ENCODE results near the gene FAM209B.

FAM209B gene

GRCh38 chr20:56566621-56567020 lies 33.6 kb downstream of the FAM209B start:
- peaks cover 6% of the 10 kb centered on the region for H3K27me3 Mint-ChIP-seq (ENCODE audit: low read depth, poor library complexity)
- H3K4me3 Mint-ChIP-seq, result no peak overlapping the region
- DNase-seq, result no peak
- no peaks in the 10 kb centered on the region for H3K9me3 Mint-ChIP-seq
- H3K4me1 Mint-ChIP-seq, result no peaks in the 10 kb centered on the region
- H3K27ac Mint-ChIP-seq, result no peak overlapping the region
- TF ChIP-seq CTCF (IDR thresholded peaks at IDR 0.05), result no peak
- no peaks in the 10 kb centered on the region for H3K36me3 Mint-ChIP-seq (ENCODE audit: low read depth)

GRCh38 chr20:56570832-56571231 lies 37.8 kb downstream of the FAM209B start:
- Mint-ChIP-seq H3K4me1 (peaks cover 7% of the 10 kb centered on the region), H3K4me3 (no peak overlapping the region), H3K27ac (no peak overlapping the region), H3K27me3 (ENCODE audit: low read depth, poor library complexity) (peaks cover 15% of the 10 kb centered on the region), H3K36me3 (ENCODE audit: low read depth) (no peaks in the 10 kb centered on the region), H3K9me3 (no peaks in the 10 kb centered on the region)
- no peak for DNase-seq
- no peak for TF ChIP-seq CTCF (IDR thresholded peaks at IDR 0.05)

GRCh38 chr20:56572172-56572571 lies 39.1 kb downstream of the FAM209B start:
- no peak overlapping the region for H3K27ac Mint-ChIP-seq
- H3K36me3 Mint-ChIP-seq (ENCODE audit: low read depth), result no peaks in the 10 kb centered on the region
- H3K27me3 Mint-ChIP-seq (ENCODE audit: low read depth, poor library complexity), result peaks cover 15% of the 10 kb centered on the region
- no peak overlapping the region for H3K4me3 Mint-ChIP-seq
- no peak for DNase-seq
- no peak for TF ChIP-seq CTCF (IDR thresholded peaks at IDR 0.05)
- peaks cover 7% of the 10 kb centered on the region for H3K4me1 Mint-ChIP-seq
- H3K9me3 Mint-ChIP-seq, result no peaks in the 10 kb centered on the region

GRCh38 chr20:56573986-56574385 lies 40.9 kb downstream of the FAM209B start:
- no peaks in the 10 kb centered on the region for H3K36me3 Mint-ChIP-seq (ENCODE audit: low read depth)
- no peaks in the 10 kb centered on the region for H3K9me3 Mint-ChIP-seq

GRCh38 chr20:56574531-56575142 lies 41.6 kb downstream of the FAM209B start:
- Mint-ChIP-seq H3K4me3 (no peak overlapping the region), H3K9me3 (no peaks in the 10 kb centered on the region), H3K27me3 (ENCODE audit: low read depth, poor library complexity) (peaks cover 15% of the 10 kb centered on the region), H3K27ac (peak overlapping the region; percentile 5), H3K36me3 (ENCODE audit: low read depth) (no peaks in the 10 kb centered on the region), H3K4me1 (peaks cover 7% of the 10 kb centered on the region)
- no peak for DNase-seq
- no peak for TF ChIP-seq CTCF (IDR thresholded peaks at IDR 0.05)

More at GRCh38 chr20:56573986-56574385, 40.9 kb downstream of the FAM209B start:
- no peak overlapping the region for H3K4me3 Mint-ChIP-seq
- H3K27me3 Mint-ChIP-seq (ENCODE audit: low read depth, poor library complexity), result peaks cover 15% of the 10 kb centered on the region
- DNase-seq, result no peak
- no peak for TF ChIP-seq CTCF (IDR thresholded peaks at IDR 0.05)
- H3K27ac Mint-ChIP-seq, result no peak overlapping the region
- peaks cover 7% of the 10 kb centered on the region for H3K4me1 Mint-ChIP-seq

GRCh38 chr20:56575157-56575556 lies 42.1 kb downstream of the FAM209B start:
- no peaks in the 10 kb centered on the region for H3K36me3 Mint-ChIP-seq (ENCODE audit: low read depth)
- H3K9me3 Mint-ChIP-seq, result no peaks in the 10 kb centered on the region
- peaks cover 7% of the 10 kb centered on the region for H3K4me1 Mint-ChIP-seq
- TF ChIP-seq CTCF (IDR thresholded peaks at IDR 0.05), result no peak
- H3K27ac Mint-ChIP-seq, result peak overlapping the region; percentile 7
- H3K27me3 Mint-ChIP-seq (ENCODE audit: low read depth, poor library complexity), result peaks cover 10% of the 10 kb centered on the region
- DNase-seq, result no peak
- H3K4me3 Mint-ChIP-seq, result no peak overlapping the region
